DND-41 (cell line): ENCODE measurements around the gene DOK4.

Experiments used
- ATAC-seq: fragments of 200-7000 bp; cut with Tn5 transposase; 3 replicates; pipeline ENCODE4 v1.9.1; 2021; ENCODE audit warnings: low read depth; ENCODE audit not compliant: insufficient read depth
- DNase-seq: peaks from one replicate; pipeline ENCODE4 v3.0.0-alpha.2; 2020
- H2AFZ ChIP-seq: 2 replicates; pipeline ENCODE4 v1.6.0; 2012; ENCODE audit warnings: low read depth, low read length
- H3K27ac ChIP-seq: 2 replicates; pipeline ENCODE4 v1.5.1; 2012; ENCODE audit warnings: low read length, inconsistent platforms
- H3K27me3 ChIP-seq: fragments of 200-600 bp; sonication (generic); 2 replicates; pipeline ENCODE4 v1.6.0; 2012; ENCODE audit warnings: low read length, mild to moderate bottlenecking, inconsistent platforms; ENCODE audit not compliant: insufficient read depth, poor library complexity
- H3K36me3 ChIP-seq: 2 replicates; pipeline ENCODE4 v1.5.1; 2012; ENCODE audit warnings: low read length, inconsistent platforms; ENCODE audit not compliant: insufficient read depth
- H3K4me1 ChIP-seq: 2 replicates; pipeline ENCODE4 v1.5.1; 2012; ENCODE audit warnings: mild to moderate bottlenecking, low read length; ENCODE audit not compliant: insufficient read depth
- H3K4me2 ChIP-seq: 2 replicates; pipeline ENCODE4 v1.6.0; 2012; ENCODE audit warnings: mild to moderate bottlenecking, moderate library complexity, low read length, inconsistent platforms; ENCODE audit not compliant: insufficient read depth
- H3K4me3 ChIP-seq, 2 experiments: fragments of 200-600 bp in 1 of 2; shearing (Covaris generic) in 1 of 2; 2 replicates each; pipeline ENCODE4 v1.5.1; 2012 to 2016; ENCODE audit warnings: inconsistent platforms in 2 of 2, low read length in 2 of 2, mild to moderate bottlenecking in 2 of 2, low read depth in 1 of 2, moderate library complexity in 1 of 2
- H3K79me2 ChIP-seq: 2 replicates; pipeline ENCODE4 v1.6.0; 2012; ENCODE audit warnings: low read length, inconsistent platforms; ENCODE audit not compliant: insufficient read depth
- H3K9ac ChIP-seq: 2 replicates; pipeline ENCODE4 v1.6.0; 2012; ENCODE audit warnings: low read depth, mild to moderate bottlenecking, inconsistent platforms, low read length, moderate library complexity
- H3K9me3 ChIP-seq: 2 replicates; pipeline ENCODE4 v1.5.1; 2012; ENCODE audit warnings: low read length, moderate library complexity, mild to moderate bottlenecking, inconsistent platforms; ENCODE audit not compliant: insufficient read depth, severe bottlenecking
- H4K20me1 ChIP-seq: 2 replicates; pipeline ENCODE4 v1.6.0; 2012; ENCODE audit warnings: low read length; ENCODE audit not compliant: insufficient read depth
- CTCF ChIP-seq: IDR thresholded peaks from 2 replicates; pipeline ENCODE4 v1.5.1; 2012; ENCODE audit warnings: borderline replicate concordance, low read length, moderate library complexity, mild to moderate bottlenecking; ENCODE audit not compliant: poor library complexity, severe bottlenecking; ENCODE audit errors: extremely low read depth
- EZH2 ChIP-seq: IDR thresholded peaks from 3 replicates; pipeline ENCODE4 v1.6.1; 2012; ENCODE audit warnings: borderline replicate concordance, low read depth, mild to moderate bottlenecking, moderate library complexity, low read length, inconsistent platforms; ENCODE audit not compliant: severe bottlenecking

Gene DOK4

GRCh38 chr16:57474671-57475661 is 11.3 kb downstream of the DOK4 start:
- H3K4me2 ChIP-seq = no peak overlapping the region
- H3K4me3 ChIP-seq = no peak overlapping the region
- H4K20me1 ChIP-seq = peaks cover 3% of the 10 kb centered on the region
- no peaks in the 10 kb centered on the region for H3K27me3 ChIP-seq
- H3K4me1 ChIP-seq = no peaks in the 10 kb centered on the region
- ATAC-seq (peak; percentile 8; the same call in 2 of the 3 replicates), DNase-seq (no peak)
- peaks cover 32% of the 10 kb centered on the region for H3K36me3 ChIP-seq
- H3K9ac ChIP-seq = no peak overlapping the region
- TF ChIP-seq CTCF (no peak), EZH2 (no peak)
- no peaks in the 10 kb centered on the region for H3K9me3 ChIP-seq
- H2AFZ ChIP-seq = no peak overlapping the region
- no peaks in the 10 kb centered on the region for H3K79me2 ChIP-seq
- no peak overlapping the region for H3K27ac ChIP-seq

GRCh38 chr16:57473906-57474305 is 12.4 kb downstream of the DOK4 start:
- no peaks in the 10 kb centered on the region for H3K9me3 ChIP-seq
- no peaks in the 10 kb centered on the region for H3K4me1 ChIP-seq
- ATAC-seq (no peak), DNase-seq (no peak)
- no peaks in the 10 kb centered on the region for H3K79me2 ChIP-seq
- H3K4me2 ChIP-seq = no peak overlapping the region
- peaks cover 6% of the 10 kb centered on the region for H4K20me1 ChIP-seq
- H2AFZ ChIP-seq = no peak overlapping the region
- H3K27me3 ChIP-seq = no peaks in the 10 kb centered on the region
- no peak overlapping the region for H3K4me3 ChIP-seq
- TF ChIP-seq EZH2 (no peak), CTCF (no peak)
- H3K27ac ChIP-seq = no peak overlapping the region
- H3K9ac ChIP-seq = no peak overlapping the region
- peaks cover 43% of the 10 kb centered on the region for H3K36me3 ChIP-seq

- Histone ChIP-seq H3K36me3 (peaks cover 48% of the 10 kb centered on the region), H3K4me3 (no peak overlapping the region), H3K79me2 (no peaks in the 10 kb centered on the region), H3K27me3 (no peaks in the 10 kb centered on the region), H2AFZ (no peak overlapping the region), H3K9ac (no peak overlapping the region), H4K20me1 (peaks cover 6% of the 10 kb centered on the region), H3K4me2 (no peak overlapping the region), H3K4me1 (no peaks in the 10 kb centered on the region), H3K27ac (no peak overlapping the region), H3K9me3 (no peaks in the 10 kb centered on the region)
- TF ChIP-seq CTCF (no peak), EZH2 (no peak)
- ATAC-seq (no peak), DNase-seq (no peak)
Measured at GRCh38 chr16:57473176-57473840, 13.0 kb downstream of the DOK4 start.
